B cell (primary cell): ENCODE measurements around the gene MGAT5. TPM values are rescaled to one million over a fixed set of nuclear protein-coding genes. Genes with fewer than 3 reads are reported as not detected.

Source experiments
- ATAC-seq: fragments of 200-7000 bp; cut with Tn5 transposase; one replicate; pipeline ENCODE4 v1.10.0; 2021; ENCODE audit warnings: low read depth, mild to moderate bottlenecking, moderate number of reproducible peaks, moderate library complexity
- CTCF ChIA-PET: fragments of 350-600 bp; sonication (Branson Sonifier 250); formaldehyde crosslinking; loops from one replicate; lab custom pipeline; 2021; ENCODE audit warnings: antibody characterized with exemption, inconsistent platforms; lab: Charles Lee
- POLR2A ChIA-PET: fragments of 350-600 bp; sonication (Branson Sonifier 250); formaldehyde crosslinking; loops from one replicate; lab custom pipeline; 2021; ENCODE audit warnings: antibody characterized with exemption; lab: Charles Lee
- DNase-seq: peaks from one replicate; pipeline ENCODE4 v3.0.0; 2013
- H2AFZ ChIP-seq: 2 replicates; pipeline ENCODE4 v1.6.1; 2012; ENCODE audit warnings: mild to moderate bottlenecking, low read depth, low read length; ENCODE audit not compliant: insufficient read depth, poor library complexity, severe bottlenecking
- H3K27ac ChIP-seq, 2 donors: 1 replicate in 1 of 2; 2 replicates in 1 of 2; pipeline ENCODE4 v1.5.1; 2012 to 2013; ENCODE audit warnings: low read length in 2 of 2, mild to moderate bottlenecking in 2 of 2, moderate library complexity in 1 of 2
- H3K27me3 ChIP-seq, 4 experiments: fragments of 200-600 bp in 1 of 4; sonication (generic) in 1 of 4; replicated peaks in 1 of 4; 1 replicate in 2 of 4; 2 replicates in 2 of 4; pipeline versions ENCODE4 v1.6.1 to v1.7.0; 2013 to 2016; ENCODE audit warnings: low read length in 3 of 4, mild to moderate bottlenecking in 2 of 4, mixed read lengths in 1 of 4, moderate library complexity in 1 of 4; ENCODE audit not compliant: insufficient read depth in 4 of 4, control insufficient read depth in 3 of 4; ENCODE audit errors: control extremely low read depth in 1 of 4
- H3K36me3 ChIP-seq, 2 experiments: replicated peaks in 1 of 2; 1 replicate in 1 of 2; 2 replicates in 1 of 2; pipeline versions ENCODE4 v1.6.1 to v1.7.1; 2013; ENCODE audit warnings: low read length in 1 of 2; ENCODE audit not compliant: insufficient read depth in 2 of 2, control insufficient read depth in 1 of 2; ENCODE audit errors: control extremely low read depth in 1 of 2, extremely low read depth in 1 of 2
- H3K4me1 ChIP-seq, 2 donors: fragments of 200-600 bp in 1 of 2; sonication (generic) in 1 of 2; 1 replicate in 1 of 2; 2 replicates in 1 of 2; pipeline versions ENCODE4 v1.5.1 to v1.6.1; 2013 to 2017; ENCODE audit warnings: low read length in 2 of 2; ENCODE audit not compliant: control insufficient read depth in 2 of 2, insufficient read depth in 2 of 2
- H3K4me2 ChIP-seq: replicated peaks from 2 replicates; pipeline ENCODE3; 2012; ENCODE audit warnings: mild to moderate bottlenecking, low read depth, low read length; ENCODE audit not compliant: poor library complexity, severe bottlenecking
- H3K4me3 ChIP-seq, 5 experiments: fragments of 200-600 bp in 1 of 5; sonication (generic) in 1 of 5; 1 replicate in 3 of 5; 2 replicates in 2 of 5; pipeline versions ENCODE4 v1.5.1 to v1.7.0; 2011 to 2016; ENCODE audit warnings: low read length in 4 of 5, mild to moderate bottlenecking in 4 of 5, low read depth in 2 of 5, control low read depth in 1 of 5, moderate library complexity in 1 of 5; ENCODE audit not compliant: insufficient read depth in 1 of 5; ENCODE audit errors: control extremely low read depth in 1 of 5, extremely low read depth in 1 of 5
- H3K79me2 ChIP-seq: fragments of 200-600 bp; sonication (generic); one replicate; pipeline ENCODE4 v1.6.0; 2016; ENCODE audit warnings: low read length; ENCODE audit not compliant: control insufficient read depth, insufficient read depth
- H3K9ac ChIP-seq: fragments of 200-600 bp; sonication (generic); 2 replicates; pipeline ENCODE4 v1.6.1; 2017; ENCODE audit warnings: mild to moderate bottlenecking, low read length, moderate library complexity
- H3K9me3 ChIP-seq, 3 donors: one replicate each; pipeline versions ENCODE4 v1.6.1 to v1.7.1; 2013; ENCODE audit warnings: low read length in 2 of 3; ENCODE audit not compliant: control insufficient read depth in 2 of 3, insufficient read depth in 1 of 3; ENCODE audit errors: control extremely low read depth in 1 of 3
- H4K20me1 ChIP-seq: 2 replicates; pipeline ENCODE4 v1.6.0; 2012; ENCODE audit warnings: mild to moderate bottlenecking, low read length; ENCODE audit not compliant: insufficient read depth, control insufficient read depth, poor library complexity, severe bottlenecking
- H3K27ac Mint-ChIP-seq: one replicate; pipeline ENCODE4 v1.8.0; 2021; ENCODE audit warnings: mixed read lengths
- H3K27me3 Mint-ChIP-seq: one replicate; pipeline ENCODE4 v1.8.0; 2021; ENCODE audit warnings: mixed read lengths
- H3K4me1 Mint-ChIP-seq: one replicate; pipeline ENCODE4 v1.8.0; 2021; ENCODE audit warnings: mixed read lengths
- H3K4me3 Mint-ChIP-seq: one replicate; pipeline ENCODE4 v1.8.0; 2021; ENCODE audit warnings: mixed read lengths
- H3K9me3 Mint-ChIP-seq: one replicate; pipeline ENCODE4 v1.8.0; 2022; ENCODE audit warnings: mixed read lengths; ENCODE audit not compliant: insufficient read depth
- EZH2 ChIP-seq: IDR thresholded peaks from 2 replicates; pipeline ENCODE4 v1.6.1; 2012; ENCODE audit warnings: borderline replicate concordance, low read depth, mild to moderate bottlenecking, moderate library complexity, low read length; ENCODE audit not compliant: insufficient read depth, poor library complexity, severe bottlenecking
- WGBS: methylation state at CpG from one replicate; pipeline ENCODE4 v1.1.5; 2013; ENCODE audit warnings: missing lambda C conversion rate; ENCODE audit not compliant: insufficient coverage; 5-methylcytosine and 5-hydroxymethylcytosine counted together
- intact Hi-C: fragments of 100-400 bp; cut with micrococcal nuclease; formaldehyde crosslinking; loops from one replicate; pipeline ENCODE4 v1.10.0; 2022
- polyA plus RNA-seq: library from polyadenylated mRNA; depleted of rRNA; stranded (reverse); fragments of >200 nt; gene quantifications from 2 replicates; pipeline ENCODE4 v1.2.3, GENCODE V29; 2012
- total RNA-seq, 2 donors: library from RNA; stranded (reverse); fragments of 120-200 nt in 1 of 2; gene quantifications; 1 replicate in 1 of 2; 2 replicates in 1 of 2; pipeline versions ENCODE4 v1.2.3 to v1.2.4, GENCODE V29; 2013 to 2022
- TF ChIP-seq, protein P1 (sequence below): fragments of 200-600 bp; IDR thresholded peaks from one replicate; pipeline ENCODE4 v1.8.0; 2022; ENCODE audit warnings: antibody characterized with exemption, mild to moderate bottlenecking

The MGAT5 gene
- total and polyA plus RNA-seq, 2 donors (not counting 1 experiment from before 2014, with no cell fraction given) = 27.2 to 184 TPM

DNA sequence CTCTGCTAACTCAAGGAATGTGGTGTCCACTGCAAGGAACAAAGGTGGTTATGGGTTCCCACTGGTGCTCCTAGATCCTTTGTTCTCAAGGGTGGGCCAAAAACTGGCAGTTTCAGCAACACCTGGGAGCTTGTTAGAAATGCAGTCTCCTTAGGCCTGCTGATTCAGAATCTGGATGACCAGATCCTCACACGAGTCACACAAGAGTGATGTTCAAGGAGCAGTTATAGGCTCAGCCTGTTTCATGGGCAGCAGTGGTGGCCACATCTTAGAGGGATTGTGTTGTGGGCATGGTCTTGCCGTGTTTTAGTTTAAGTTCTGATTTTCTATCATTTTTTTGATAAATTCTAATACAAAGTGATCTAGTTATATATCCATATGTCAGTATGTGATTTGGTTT is 28.7 kb upstream of the MGAT5 start:
- ATAC-seq = no peak

DNA sequence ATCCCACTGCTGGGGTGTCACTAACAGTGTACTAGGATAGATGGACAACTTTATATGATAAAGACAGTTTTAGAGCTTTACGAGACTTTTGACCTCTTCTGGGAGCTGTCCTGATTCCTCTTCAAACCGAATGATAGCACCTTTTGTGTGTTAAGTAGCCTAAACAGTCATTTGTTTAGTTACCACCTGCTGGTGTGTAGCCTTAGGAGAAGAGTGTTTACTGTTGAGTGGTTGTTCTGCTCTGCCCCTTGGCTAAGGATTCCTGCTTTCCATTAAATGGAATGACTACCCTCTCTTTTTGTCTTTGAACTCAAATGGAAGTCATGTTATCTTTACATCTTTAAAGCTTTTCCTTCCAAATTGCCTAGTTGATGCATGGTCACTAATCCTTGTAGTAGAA is 28.0 kb upstream of the MGAT5 start:
- Histone ChIP-seq H3K27me3 (no peaks in the 10 kb centered on the region), H4K20me1 (peaks cover 9% of the 10 kb centered on the region), H3K4me2 (no peak overlapping the region), H3K4me3 (no peak overlapping the region), H3K4me1 (peaks cover 25 to 28% of the 10 kb centered on the region in 2 donors), H3K9me3 (peaks cover 3 to 6% (median 4%) of the 10 kb centered on the region in 3 donors), H3K9ac (no peak overlapping the region), H3K36me3 (peaks cover 0 to 1% of the 10 kb centered on the region in 2 experiments), H3K27ac (no peak overlapping the region), H2AFZ (no peak overlapping the region), H3K79me2 (peaks cover 100% of the 10 kb centered on the region)
- intact Hi-C loops = no loop called here
- H3K4me1 Mint-ChIP-seq = peaks cover 73% of the 10 kb centered on the region
- DNase-seq (no peak), ATAC-seq (no peak)
- no peaks in the 10 kb centered on the region for H3K9me3 Mint-ChIP-seq
- peak overlapping the region; percentile 8 for H3K27ac Mint-ChIP-seq
- TF ChIP-seq, protein P1, sequence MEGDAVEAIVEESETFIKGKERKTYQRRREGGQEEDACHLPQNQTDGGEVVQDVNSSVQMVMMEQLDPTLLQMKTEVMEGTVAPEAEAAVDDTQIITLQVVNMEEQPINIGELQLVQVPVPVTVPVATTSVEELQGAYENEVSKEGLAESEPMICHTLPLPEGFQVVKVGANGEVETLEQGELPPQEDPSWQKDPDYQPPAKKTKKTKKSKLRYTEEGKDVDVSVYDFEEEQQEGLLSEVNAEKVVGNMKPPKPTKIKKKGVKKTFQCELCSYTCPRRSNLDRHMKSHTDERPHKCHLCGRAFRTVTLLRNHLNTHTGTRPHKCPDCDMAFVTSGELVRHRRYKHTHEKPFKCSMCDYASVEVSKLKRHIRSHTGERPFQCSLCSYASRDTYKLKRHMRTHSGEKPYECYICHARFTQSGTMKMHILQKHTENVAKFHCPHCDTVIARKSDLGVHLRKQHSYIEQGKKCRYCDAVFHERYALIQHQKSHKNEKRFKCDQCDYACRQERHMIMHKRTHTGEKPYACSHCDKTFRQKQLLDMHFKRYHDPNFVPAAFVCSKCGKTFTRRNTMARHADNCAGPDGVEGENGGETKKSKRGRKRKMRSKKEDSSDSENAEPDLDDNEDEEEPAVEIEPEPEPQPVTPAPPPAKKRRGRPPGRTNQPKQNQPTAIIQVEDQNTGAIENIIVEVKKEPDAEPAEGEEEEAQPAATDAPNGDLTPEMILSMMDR = no peak
- no peak for TF ChIP-seq EZH2
- CTCF ChIA-PET = interaction anchor here (1.1 to 1.4 kb wide), 3 partner anchors 17 to 107 kb away, joined by 3 to 4 read pairs (median 3); no protein-coding TSS in a partner anchor
- WGBS = 88% methylated on average over 2 of the region's 2 CpGs
- POLR2A ChIA-PET = no interaction called here
- H3K4me3 Mint-ChIP-seq = no peak overlapping the region
- H3K27me3 Mint-ChIP-seq = no peaks in the 10 kb centered on the region

More for the DNA sequence above, 28.7 kb upstream of the MGAT5 start:
- Histone ChIP-seq H3K27ac (no peak overlapping the region), H3K9me3 (peaks cover 3 to 6% (median 4%) of the 10 kb centered on the region in 3 donors), H3K27me3 (no peaks in the 10 kb centered on the region), H2AFZ (no peak overlapping the region), H3K4me2 (no peak overlapping the region), H3K36me3 (peaks cover 0 to 1% of the 10 kb centered on the region in 2 experiments), H3K4me1 (peaks cover 25 to 31% of the 10 kb centered on the region in 2 donors), H4K20me1 (peaks cover 15% of the 10 kb centered on the region), H3K9ac (no peak overlapping the region), H3K79me2 (peaks cover 100% of the 10 kb centered on the region), H3K4me3 (no peak overlapping the region)
- no peak for TF ChIP-seq EZH2
- TF ChIP-seq, protein P1 = no peak
- CTCF ChIA-PET = interaction anchor here (1.2 to 1.6 kb wide), 4 partner anchors 10 to 107 kb away, joined by 3 to 5 read pairs (median 4); no protein-coding TSS in a partner anchor
- WGBS = 100% methylated on average over 1 of the region's 2 CpGs
- peaks cover 74% of the 10 kb centered on the region for H3K4me1 Mint-ChIP-seq
- peak overlapping the region; percentile 32 for H3K27ac Mint-ChIP-seq
- DNase-seq = no peak
- POLR2A ChIA-PET = no interaction called here
- H3K4me3 Mint-ChIP-seq = no peak overlapping the region
- H3K27me3 Mint-ChIP-seq = no peaks in the 10 kb centered on the region
- H3K9me3 Mint-ChIP-seq = no peaks in the 10 kb centered on the region
- intact Hi-C loops = no loop called here
